ENCODE measurements around the gene RANBP17. TPM values are rescaled to one million over a fixed set of nuclear protein-coding genes. Genes with fewer than 3 reads are reported as not detected.

Gene RANBP17
- total and polyA plus RNA-seq, 9 of the 15 experiments (the other 6 are each of a cell fraction or from before 2014, with no cell fraction given) = not detected

- TF ChIP-seq NFATC3 (IDR thresholded peaks at IDR 0.05) = no peak
- no peak for TF ChIP-seq ZNF224 (CRISPR knock-in tag; IDR thresholded peaks at IDR 0.05)
- no peak for TF ChIP-seq ETV1 (tag; conservative IDR thresholded peaks at IDR 0.05; ENCODE audit: low read depth)
Observed at GRCh38 chr5:171023508-171023907, 161.7 kb downstream of the RANBP17 start (continued).

DNA sequence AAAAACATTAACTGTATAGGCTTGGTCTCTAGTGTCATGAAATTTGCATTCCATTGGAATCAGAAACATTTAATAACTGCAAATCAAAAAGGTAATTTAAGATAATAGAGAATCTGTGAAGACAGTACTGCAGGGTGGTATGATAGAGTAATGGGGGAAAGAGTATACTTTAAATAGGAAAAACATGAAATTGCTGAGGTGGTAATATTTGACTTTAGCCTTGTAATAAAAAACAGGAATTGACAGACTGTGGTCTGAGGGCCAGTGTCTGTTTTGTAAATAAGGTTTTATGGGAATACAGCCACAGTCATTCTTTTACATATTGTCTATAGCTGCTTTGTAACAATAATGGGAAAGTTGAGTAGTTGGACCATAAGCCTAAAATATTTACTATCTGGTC is 162.3 kb downstream of the RANBP17 start:
- Histone ChIP-seq H3K36me3 (ENCODE audit: control insufficient read depth, insufficient read depth, low read length) (no peaks in the 10 kb centered on the region), H2AFZ (ENCODE audit: low read depth, low read length) (no peak overlapping the region), H3K27ac (ENCODE audit: extremely low read depth, low read depth, low read length) (no peak overlapping the region), H4K20me1 (replicated peaks; ENCODE audit: control insufficient read depth, insufficient read depth, low read length) (no peaks in the 10 kb centered on the region), H3K79me2 (ENCODE audit: control insufficient read depth, insufficient read depth, low read length) (no peaks in the 10 kb centered on the region), H3K4me3 (no peak overlapping the region), H3K9ac (ENCODE audit: insufficient read depth in 1 of 2, low read depth in 2 of 2, low read length in 2 of 2) (no peak overlapping the region), H3K4me2 (ENCODE audit: insufficient read depth, low read length) (no peak overlapping the region), H3K9me1 (ENCODE audit: control insufficient read depth, insufficient read depth, low read length) (no peaks in the 10 kb centered on the region), H3K27me3 (ENCODE audit: control insufficient read depth in 2 of 2, insufficient read depth in 2 of 2, low read length in 2 of 2) (no peaks in the 10 kb centered on the region), H3K4me1 (replicated peaks in 1 of 2; ENCODE audit: control insufficient read depth in 2 of 2, insufficient read depth in 2 of 2, low read length in 2 of 2) (no peaks in the 10 kb centered on the region), H3K9me3 (replicated peaks; ENCODE audit: control insufficient read depth, insufficient read depth, low read depth, low read length) (no peaks in the 10 kb centered on the region; the same call in 1 of the 2 replicates)
- ATAC-seq = no peak
- ChIA-PET CTCF (ENCODE audit: low intra/inter-chr PET ratio) (no interaction called here), POLR2A (no interaction called here)
- in situ Hi-C loops (cut with MboI) = no loop called here
- intact Hi-C loops (cut with micrococcal nuclease) = no loop called here
- BruUV-seq (replicated peaks) = no TSS peak
- TF ChIP-seq C11orf30 (IDR thresholded peaks at IDR 0.05; ENCODE audit: low read depth) (peak; percentile 30; the same call in 1 of the 2 replicates), MAFK (IDR thresholded peaks at IDR 0.05; ENCODE audit: low read length) (peak; percentile 20; the same call in 1 of the 2 replicates), MAFF (IDR thresholded peaks at IDR 0.05; ENCODE audit: low read length) (peak; percentile 39; the same call in 1 of the 2 replicates), CHAMP1 (IDR thresholded peaks at IDR 0.05) (no peak), MAFG (tag; conservative IDR thresholded peaks at IDR 0.05) (peak; percentile 23; the same call in 1 of the 2 replicates), ILK (tag; IDR thresholded peaks at IDR 0.05; ENCODE audit: borderline replicate concordance, low read depth) (no peak), NFXL1 (CRISPR knock-in tag; IDR thresholded peaks at IDR 0.05) (no peak), GABPB2 (CRISPR knock-in tag; conservative IDR thresholded peaks at IDR 0.05) (no peak), MCM5 (IDR thresholded peaks at IDR 0.05; ENCODE audit: low read depth) (no peak), ZNF316 (IDR thresholded peaks at IDR 0.05) (peak; percentile 66; the same call in 1 of the 2 replicates), ZNF263 (CRISPR knock-in tag; IDR thresholded peaks at IDR 0.05; ENCODE audit: borderline replicate concordance) (no peak), ETS1 (conservative IDR thresholded peaks at IDR 0.05; ENCODE audit: control insufficient read depth, low read depth, low read length) (no peak), ZNF589 (CRISPR knock-in tag; IDR thresholded peaks at IDR 0.05; ENCODE audit: low read depth) (no peak)
- TF ChIP-seq, protein P1, sequence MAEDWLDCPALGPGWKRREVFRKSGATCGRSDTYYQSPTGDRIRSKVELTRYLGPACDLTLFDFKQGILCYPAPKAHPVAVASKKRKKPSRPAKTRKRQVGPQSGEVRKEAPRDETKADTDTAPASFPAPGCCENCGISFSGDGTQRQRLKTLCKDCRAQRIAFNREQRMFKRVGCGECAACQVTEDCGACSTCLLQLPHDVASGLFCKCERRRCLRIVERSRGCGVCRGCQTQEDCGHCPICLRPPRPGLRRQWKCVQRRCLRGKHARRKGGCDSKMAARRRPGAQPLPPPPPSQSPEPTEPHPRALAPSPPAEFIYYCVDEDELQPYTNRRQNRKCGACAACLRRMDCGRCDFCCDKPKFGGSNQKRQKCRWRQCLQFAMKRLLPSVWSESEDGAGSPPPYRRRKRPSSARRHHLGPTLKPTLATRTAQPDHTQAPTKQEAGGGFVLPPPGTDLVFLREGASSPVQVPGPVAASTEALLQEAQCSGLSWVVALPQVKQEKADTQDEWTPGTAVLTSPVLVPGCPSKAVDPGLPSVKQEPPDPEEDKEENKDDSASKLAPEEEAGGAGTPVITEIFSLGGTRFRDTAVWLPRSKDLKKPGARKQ (CRISPR knock-in tag; IDR thresholded peaks at IDR 0.05) = no peak
- no peak for FAIRE-seq
- no peak for DNase-seq (ENCODE audit: extremely low read depth in 1 of 4, low spot score in 3 of 4)

All from K562 (cell line).